ENCODE results near the gene ZBTB20. TPM values are rescaled to one million over a fixed set of nuclear protein-coding genes. Genes with fewer than 3 reads are reported as not detected.

The ZBTB20 gene
- polyA plus RNA-seq, 1 donor = 1.1 TPM

DNA sequence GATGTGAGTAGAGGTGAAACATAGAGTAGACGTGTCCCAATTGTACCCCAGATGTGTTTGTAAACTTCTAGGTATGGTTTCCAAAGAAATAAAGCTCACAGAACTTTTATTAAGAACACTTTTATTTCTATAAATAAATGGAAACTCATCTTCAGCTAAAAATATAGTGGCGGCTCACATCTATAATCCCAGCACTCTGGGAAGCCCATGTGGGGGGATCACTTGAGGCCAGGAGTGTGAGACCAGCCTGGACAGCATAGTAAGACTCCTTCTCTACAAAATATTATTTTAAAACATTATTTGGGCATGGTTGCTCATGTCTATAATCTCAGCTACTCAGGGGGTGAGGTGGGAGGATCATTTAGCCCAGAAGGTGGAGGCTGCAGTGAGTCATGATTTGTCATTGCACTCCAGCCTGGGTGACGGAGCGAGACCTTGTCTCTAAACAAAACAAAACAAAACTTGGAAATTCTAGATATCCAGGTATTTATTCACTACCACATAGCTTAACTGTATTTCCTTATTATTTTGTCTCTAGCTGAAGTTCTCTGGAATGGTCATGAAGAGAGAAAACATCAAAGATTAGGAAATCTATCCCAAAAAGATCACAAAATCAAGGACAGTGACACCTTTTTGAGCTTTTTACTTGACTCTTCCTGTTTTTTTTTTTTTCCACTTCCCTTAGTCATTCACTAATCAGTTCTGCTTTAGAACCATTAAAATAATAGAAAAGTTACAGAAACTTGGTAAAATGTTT is 595.1 kb downstream of the ZBTB20 start:
- Histone ChIP-seq H3K9me3 (ENCODE audit: control insufficient read depth, low read depth, low read length) (no peaks in the 10 kb centered on the region), H3K27ac (ENCODE audit: low read length) (no peak overlapping the region), H3K4me1 (ENCODE audit: control insufficient read depth, insufficient read depth, low read length) (no peaks in the 10 kb centered on the region), H3K36me3 (ENCODE audit: control insufficient read depth, insufficient read depth, low read length) (no peaks in the 10 kb centered on the region), H3K4me3 (ENCODE audit: low read length) (no peak overlapping the region), H3K27me3 (ENCODE audit: control insufficient read depth, insufficient read depth, low read length) (no peaks in the 10 kb centered on the region)
- DNase-seq = no peak
- WGBS (ENCODE audit: insufficient coverage, low lambda C conversion rate) = no CpG with 5 or more reads among the region's 4 CpGs

DNA sequence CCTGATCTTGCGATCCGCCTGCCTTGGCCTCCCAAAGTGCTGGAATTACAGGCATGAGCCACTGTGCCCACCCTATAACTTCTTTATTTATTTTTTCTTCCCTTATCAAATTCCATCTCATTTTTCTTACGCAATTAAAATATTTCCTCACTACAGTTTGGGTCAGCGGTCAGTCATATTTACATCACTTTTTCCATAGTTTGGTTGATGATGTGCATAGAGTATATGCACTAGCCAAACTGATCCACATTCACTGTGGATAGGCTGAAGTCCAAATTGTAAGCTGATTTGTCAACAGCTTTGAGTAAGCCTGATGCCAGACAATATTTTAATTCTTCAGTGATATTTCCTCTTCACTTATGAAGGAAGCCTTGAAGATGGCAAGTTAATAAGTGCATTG is 596.9 kb downstream of the ZBTB20 start:
- Histone ChIP-seq H3K27ac (ENCODE audit: low read length) (no peak overlapping the region), H3K9me3 (ENCODE audit: control insufficient read depth, low read depth, low read length) (no peaks in the 10 kb centered on the region), H3K36me3 (ENCODE audit: control insufficient read depth, insufficient read depth, low read length) (no peaks in the 10 kb centered on the region), H3K4me3 (ENCODE audit: low read length) (no peak overlapping the region), H3K4me1 (ENCODE audit: control insufficient read depth, insufficient read depth, low read length) (no peaks in the 10 kb centered on the region), H3K27me3 (ENCODE audit: control insufficient read depth, insufficient read depth, low read length) (no peaks in the 10 kb centered on the region)
- WGBS (ENCODE audit: insufficient coverage, low lambda C conversion rate) = 97% methylated on average over 4 of the region's 4 CpGs
- no peak for DNase-seq

DNA sequence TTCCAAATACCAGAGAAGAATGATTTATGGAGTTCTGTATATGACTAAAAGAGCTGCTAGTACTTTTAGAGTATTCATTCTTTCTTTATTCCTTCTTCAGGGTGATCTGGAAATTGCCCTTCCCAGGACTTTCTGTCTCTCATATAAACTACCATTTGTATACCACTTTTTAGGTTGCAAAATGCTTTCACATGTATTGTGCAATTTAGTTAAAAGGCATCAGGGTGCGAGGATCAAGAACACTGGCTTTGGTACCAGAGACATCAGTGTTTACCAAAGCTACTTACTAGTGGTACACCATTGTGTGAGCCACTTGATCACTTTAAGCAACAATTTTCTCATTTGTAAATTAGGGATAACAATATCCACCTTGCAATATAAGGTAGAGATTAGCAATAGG is 601.9 kb downstream of the ZBTB20 start:
- no CpG with 5 or more reads among the region's 1 CpG for WGBS (ENCODE audit: insufficient coverage, low lambda C conversion rate)
- H3K36me3 ChIP-seq (ENCODE audit: control insufficient read depth, insufficient read depth, low read length) = no peaks in the 10 kb centered on the region
- no peaks in the 10 kb centered on the region for H3K4me1 ChIP-seq (ENCODE audit: control insufficient read depth, insufficient read depth, low read length)
- no peak for DNase-seq
- H3K9me3 ChIP-seq (ENCODE audit: control insufficient read depth, low read depth, low read length) = no peaks in the 10 kb centered on the region
- H3K27me3 ChIP-seq (ENCODE audit: control insufficient read depth, insufficient read depth, low read length) = no peaks in the 10 kb centered on the region
- H3K4me3 ChIP-seq (ENCODE audit: low read length) = no peak overlapping the region
- H3K27ac ChIP-seq (ENCODE audit: low read length) = no peak overlapping the region

DNA sequence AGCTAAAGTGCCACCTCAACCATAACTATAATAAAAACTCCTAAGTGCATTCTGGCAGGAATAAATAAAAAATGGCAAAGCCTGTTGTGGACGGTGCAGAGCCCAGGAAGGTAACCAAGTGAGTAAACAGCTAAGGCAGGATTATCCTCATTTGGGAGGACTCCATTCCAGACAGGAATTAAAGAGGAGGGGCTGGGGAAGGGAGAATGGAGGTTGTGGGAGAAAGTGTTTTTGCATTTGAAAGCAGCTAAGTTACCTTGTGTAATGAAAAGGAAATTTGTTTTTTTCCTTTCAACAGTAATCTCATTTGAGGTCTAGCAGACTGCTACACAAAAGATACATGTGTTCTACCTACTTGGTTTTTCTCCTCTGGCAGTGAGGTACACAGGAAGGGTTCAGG is 604.7 kb downstream of the ZBTB20 start:
- Histone ChIP-seq H3K27ac (ENCODE audit: low read length) (no peak overlapping the region), H3K4me3 (ENCODE audit: low read length) (no peak overlapping the region), H3K9me3 (ENCODE audit: control insufficient read depth, low read depth, low read length) (no peaks in the 10 kb centered on the region), H3K36me3 (ENCODE audit: control insufficient read depth, insufficient read depth, low read length) (no peaks in the 10 kb centered on the region), H3K4me1 (ENCODE audit: control insufficient read depth, insufficient read depth, low read length) (no peaks in the 10 kb centered on the region), H3K27me3 (ENCODE audit: control insufficient read depth, insufficient read depth, low read length) (no peaks in the 10 kb centered on the region)
- DNase-seq = no peak
- 60% methylated on average over 1 of the region's 1 CpG for whole genome bisulfite sequencing (ENCODE audit: insufficient coverage, low lambda C conversion rate)

DNA sequence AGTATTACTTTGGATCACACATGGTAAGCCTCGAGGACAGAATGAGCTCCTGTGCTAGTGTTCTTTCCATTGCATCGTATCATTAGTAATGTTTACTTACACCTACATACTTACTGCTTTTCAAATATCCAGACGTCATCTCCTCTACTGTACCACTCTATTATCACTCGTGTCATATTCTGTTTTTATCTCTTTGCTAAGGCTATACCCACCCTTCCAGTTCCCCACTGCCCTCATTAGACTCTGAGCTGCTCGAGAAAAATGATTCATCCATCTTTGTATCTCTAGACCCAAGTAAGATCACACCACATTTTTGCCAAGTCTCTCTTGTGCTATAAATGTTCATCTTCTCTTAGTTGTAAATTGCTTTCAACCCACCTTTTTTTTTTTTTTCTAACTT is 607.6 kb downstream of the ZBTB20 start:
- Histone ChIP-seq H3K4me1 (ENCODE audit: control insufficient read depth, insufficient read depth, low read length) (no peaks in the 10 kb centered on the region), H3K36me3 (ENCODE audit: control insufficient read depth, insufficient read depth, low read length) (no peaks in the 10 kb centered on the region), H3K27ac (ENCODE audit: low read length) (no peak overlapping the region), H3K27me3 (ENCODE audit: control insufficient read depth, insufficient read depth, low read length) (no peaks in the 10 kb centered on the region), H3K9me3 (ENCODE audit: control insufficient read depth, low read depth, low read length) (no peaks in the 10 kb centered on the region), H3K4me3 (ENCODE audit: low read length) (no peak overlapping the region)
- 80% methylated on average over 3 of the region's 5 CpGs for WGBS (ENCODE audit: insufficient coverage, low lambda C conversion rate)
- peak in 1 of 2 donors; percentile 4 for DNase-seq

DNA sequence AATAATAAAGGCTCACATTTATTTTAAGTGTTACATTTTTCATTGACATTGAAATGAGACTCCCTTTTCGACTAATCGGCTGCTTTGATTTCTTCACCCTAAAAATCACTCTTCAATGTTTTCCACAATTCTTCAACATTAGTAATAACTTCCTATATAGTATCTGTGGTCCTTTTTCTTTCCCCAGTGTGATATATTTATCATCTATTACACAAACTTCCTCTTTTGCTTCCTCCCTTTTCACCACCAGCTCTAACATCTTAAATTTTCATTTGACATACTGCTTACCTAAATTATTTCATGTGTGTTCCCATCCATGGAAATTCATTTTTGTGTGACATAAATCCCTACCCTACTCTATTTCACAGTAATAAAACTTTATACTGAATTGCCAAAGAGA is 608.9 kb downstream of the ZBTB20 start:
- Histone ChIP-seq H3K9me3 (ENCODE audit: control insufficient read depth, low read depth, low read length) (no peaks in the 10 kb centered on the region), H3K4me1 (ENCODE audit: control insufficient read depth, insufficient read depth, low read length) (no peaks in the 10 kb centered on the region), H3K27ac (ENCODE audit: low read length) (no peak overlapping the region), H3K27me3 (ENCODE audit: control insufficient read depth, insufficient read depth, low read length) (no peaks in the 10 kb centered on the region), H3K4me3 (ENCODE audit: low read length) (no peak overlapping the region), H3K36me3 (ENCODE audit: control insufficient read depth, insufficient read depth, low read length) (no peaks in the 10 kb centered on the region)
- WGBS (ENCODE audit: insufficient coverage, low lambda C conversion rate) = 94% methylated on average over 2 of the region's 2 CpGs
- no peak for DNase-seq

DNA sequence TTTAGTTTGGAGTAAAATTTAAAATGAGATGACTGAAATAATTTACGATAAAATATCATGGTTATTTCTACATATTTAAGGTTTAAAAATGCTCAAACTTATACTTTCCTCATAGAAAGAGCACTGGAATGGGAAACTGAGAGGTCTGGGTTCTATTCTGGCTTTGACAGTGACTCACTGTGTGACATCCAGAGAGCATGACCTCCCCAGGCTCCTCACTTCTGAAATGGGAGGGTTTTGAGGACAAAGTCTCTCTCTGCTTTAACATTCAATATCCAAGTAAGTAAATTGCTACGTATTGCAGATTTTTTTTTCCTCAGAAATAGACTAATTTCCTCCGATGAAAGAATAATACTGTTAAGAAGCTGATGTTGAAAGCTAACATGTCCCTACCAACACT is 618.6 kb downstream of the ZBTB20 start:
- WGBS (ENCODE audit: insufficient coverage, low lambda C conversion rate) = 100% methylated on average over 1 of the region's 3 CpGs

DNA sequence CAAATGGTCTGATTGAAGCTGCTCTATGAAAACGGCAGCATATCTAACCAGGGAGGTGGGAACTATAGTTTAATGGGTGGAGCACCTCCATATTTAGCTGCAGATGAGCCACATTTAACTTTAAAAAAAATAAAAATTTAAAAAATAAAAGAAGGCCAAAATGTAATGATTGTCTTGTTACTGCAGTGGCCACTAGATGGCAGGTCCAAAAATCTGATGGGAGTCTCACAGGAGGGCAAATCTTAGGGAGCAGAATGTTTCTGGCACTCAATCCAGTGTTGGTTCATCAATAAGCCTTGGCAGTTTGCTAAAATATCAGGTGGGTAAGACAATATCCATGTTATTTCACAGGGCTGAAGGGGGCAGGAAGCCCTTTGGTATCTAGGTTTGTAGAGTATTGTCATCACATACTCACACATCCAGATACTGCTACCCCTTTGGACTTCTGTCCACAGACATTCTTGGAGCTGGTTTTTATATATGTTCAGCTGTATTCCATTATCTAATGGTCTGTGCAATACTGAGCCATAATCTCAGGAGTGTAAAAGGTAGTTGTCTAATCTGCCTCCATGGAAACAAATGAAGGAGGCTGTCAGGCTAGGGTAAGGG is 619.9 kb downstream of the ZBTB20 start:
- WGBS (ENCODE audit: insufficient coverage, low lambda C conversion rate) = no CpG with 5 or more reads among the region's 1 CpG
- Histone ChIP-seq H3K27me3 (ENCODE audit: control insufficient read depth, insufficient read depth, low read length) (no peaks in the 10 kb centered on the region), H3K4me1 (ENCODE audit: control insufficient read depth, insufficient read depth, low read length) (no peaks in the 10 kb centered on the region), H3K4me3 (ENCODE audit: low read length) (no peak overlapping the region), H3K9me3 (ENCODE audit: control insufficient read depth, low read depth, low read length) (no peaks in the 10 kb centered on the region), H3K36me3 (ENCODE audit: control insufficient read depth, insufficient read depth, low read length) (no peaks in the 10 kb centered on the region), H3K27ac (ENCODE audit: low read length) (no peak overlapping the region)
- peak in 1 of 2 donors; percentile 4 for DNase-seq

More for the DNA sequence above, 618.6 kb downstream of the ZBTB20 start:
- H3K4me1 ChIP-seq (ENCODE audit: control insufficient read depth, insufficient read depth, low read length) = no peaks in the 10 kb centered on the region
- no peaks in the 10 kb centered on the region for H3K9me3 ChIP-seq (ENCODE audit: control insufficient read depth, low read depth, low read length)
- H3K4me3 ChIP-seq (ENCODE audit: low read length) = no peak overlapping the region
- H3K27me3 ChIP-seq (ENCODE audit: control insufficient read depth, insufficient read depth, low read length) = no peaks in the 10 kb centered on the region
- H3K27ac ChIP-seq (ENCODE audit: low read length) = no peak overlapping the region
- DNase-seq = no peak
- H3K36me3 ChIP-seq (ENCODE audit: control insufficient read depth, insufficient read depth, low read length) = no peaks in the 10 kb centered on the region

DNA sequence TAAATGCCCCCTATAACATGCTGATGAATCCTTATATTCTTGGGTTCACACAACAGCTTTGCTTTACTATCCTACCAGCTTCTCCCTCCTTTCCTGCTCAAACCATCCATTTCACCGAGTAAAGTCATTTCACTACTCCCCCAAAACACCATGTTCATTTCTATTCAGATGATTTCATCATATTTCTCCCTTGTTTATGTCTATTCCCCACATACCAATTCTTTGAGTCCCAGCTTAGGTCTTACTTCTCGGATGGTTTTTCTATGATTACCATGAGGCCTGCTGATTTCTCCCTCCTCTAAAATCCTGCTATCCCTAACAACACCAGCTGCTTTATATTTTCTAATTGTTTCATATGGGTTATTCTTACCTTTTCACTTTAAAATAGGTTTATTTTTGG is 621.8 kb downstream of the ZBTB20 start:
- DNase-seq = no peak
- no peaks in the 10 kb centered on the region for H3K9me3 ChIP-seq (ENCODE audit: control insufficient read depth, low read depth, low read length)
- H3K27me3 ChIP-seq (ENCODE audit: control insufficient read depth, insufficient read depth, low read length) = no peaks in the 10 kb centered on the region
- no peak overlapping the region for H3K27ac ChIP-seq (ENCODE audit: low read length)
- 100% methylated on average over 2 of the region's 2 CpGs for WGBS (ENCODE audit: insufficient coverage, low lambda C conversion rate)
- no peaks in the 10 kb centered on the region for H3K4me1 ChIP-seq (ENCODE audit: control insufficient read depth, insufficient read depth, low read length)
- H3K4me3 ChIP-seq (ENCODE audit: low read length) = no peak overlapping the region
- H3K36me3 ChIP-seq (ENCODE audit: control insufficient read depth, insufficient read depth, low read length) = no peaks in the 10 kb centered on the region

DNA sequence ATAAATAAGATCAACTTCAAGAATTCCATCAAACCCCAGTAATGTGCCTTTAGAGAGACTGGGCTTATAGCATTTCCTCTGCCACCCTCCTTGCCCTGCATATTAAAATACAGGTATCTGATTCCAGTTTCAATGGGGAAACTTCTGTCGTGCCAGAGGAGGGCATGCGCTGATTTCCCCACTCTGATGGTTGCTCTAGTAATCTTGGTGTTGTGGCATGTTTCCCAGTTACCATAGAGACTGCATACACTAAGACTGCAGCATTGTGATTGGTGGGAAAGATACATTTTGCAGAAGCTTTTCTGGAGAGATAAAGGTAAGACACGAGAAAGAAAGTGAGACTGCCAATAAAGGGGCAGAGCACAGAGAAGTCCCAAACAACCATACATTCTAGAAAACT is 627.7 kb downstream of the ZBTB20 start:
- Histone ChIP-seq H3K27me3 (ENCODE audit: control insufficient read depth, insufficient read depth, low read length) (no peaks in the 10 kb centered on the region), H3K36me3 (ENCODE audit: control insufficient read depth, insufficient read depth, low read length) (no peaks in the 10 kb centered on the region), H3K4me3 (ENCODE audit: low read length) (no peak overlapping the region), H3K9me3 (ENCODE audit: control insufficient read depth, low read depth, low read length) (no peaks in the 10 kb centered on the region), H3K4me1 (ENCODE audit: control insufficient read depth, insufficient read depth, low read length) (no peaks in the 10 kb centered on the region), H3K27ac (ENCODE audit: low read length) (no peak overlapping the region)
- DNase-seq = peak; percentile 71 to 86
- WGBS (ENCODE audit: insufficient coverage, low lambda C conversion rate) = 0% methylated on average over 1 of the region's 3 CpGs
